NB4 (cell line): Measurements from ENCODE around the gene TSPAN4.

Experiments used
- CTCF ChIP-seq: IDR thresholded peaks from one replicate; pipeline ENCODE4 v1.5.1; 2012; ENCODE audit warnings: low read depth, low read length
- POLR2A ChIP-seq: IDR thresholded peaks from 2 replicates; pipeline ENCODE4 v1.6.1; 2011; ENCODE audit warnings: mild to moderate bottlenecking; ENCODE audit not compliant: insufficient read length; ENCODE audit errors: extremely low read depth

- TF ChIP-seq CTCF (no peak), POLR2A (no peak)
Observed at GRCh38 chr11:875769-876301, 33.2 kb downstream of the TSPAN4 start.
